Fibroblast of skin of right quadriceps (primary cell): ENCODE measurements around the gene PDZK1IP1.
A peak's percentile ranks its signal among the peaks of the same experiment; 100 is the strongest.

ENCODE experiments used
- DNase-seq: peaks from one replicate; pipeline ENCODE4 v3.0.0-alpha.2; 2013

The PDZK1IP1 gene, protein sequence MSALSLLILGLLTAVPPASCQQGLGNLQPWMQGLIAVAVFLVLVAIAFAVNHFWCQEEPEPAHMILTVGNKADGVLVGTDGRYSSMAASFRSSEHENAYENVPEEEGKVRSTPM

GRCh38 chr1:47189844-47190508 lies at the start of gene PDZK1IP1:
TSS of gene PDZK1IP1 (minus strand) at chr1:47190036. CDS start at chr1:47189932, 104 bp downstream.
- DNase-seq: peak; percentile 39

DNA sequence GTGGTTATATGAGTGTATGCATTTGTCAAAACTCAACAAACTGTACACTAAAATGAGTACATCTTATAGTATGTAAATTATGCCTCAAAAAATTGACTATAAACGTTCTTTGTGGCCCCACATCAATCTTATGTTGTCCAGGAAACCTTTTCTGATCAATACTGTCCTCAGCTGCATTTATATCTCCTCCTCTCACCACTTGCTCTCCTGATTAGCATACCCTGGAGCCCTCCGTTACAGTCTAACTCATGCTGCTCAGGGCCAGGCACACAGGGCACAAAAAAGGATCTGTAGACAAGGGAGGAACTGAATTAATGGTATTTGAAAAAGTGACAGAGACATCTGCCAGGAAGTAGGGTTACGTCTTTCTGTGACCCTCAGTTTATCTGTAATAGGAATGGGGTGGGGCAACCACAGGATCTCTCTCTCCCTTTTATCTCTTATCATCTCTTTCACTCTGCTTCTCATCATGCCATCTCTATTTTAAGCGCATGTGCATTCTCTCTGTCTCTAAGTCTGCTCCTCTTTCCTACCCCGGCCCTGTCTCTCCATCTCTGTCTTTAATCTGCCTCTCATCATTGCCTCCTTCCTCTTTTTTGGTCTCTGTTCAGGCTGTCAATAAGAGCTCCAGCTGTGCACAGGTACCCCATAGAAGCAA lies 49.2 kb upstream of the PDZK1IP1 start:
- no peak for DNase-seq

DNA sequence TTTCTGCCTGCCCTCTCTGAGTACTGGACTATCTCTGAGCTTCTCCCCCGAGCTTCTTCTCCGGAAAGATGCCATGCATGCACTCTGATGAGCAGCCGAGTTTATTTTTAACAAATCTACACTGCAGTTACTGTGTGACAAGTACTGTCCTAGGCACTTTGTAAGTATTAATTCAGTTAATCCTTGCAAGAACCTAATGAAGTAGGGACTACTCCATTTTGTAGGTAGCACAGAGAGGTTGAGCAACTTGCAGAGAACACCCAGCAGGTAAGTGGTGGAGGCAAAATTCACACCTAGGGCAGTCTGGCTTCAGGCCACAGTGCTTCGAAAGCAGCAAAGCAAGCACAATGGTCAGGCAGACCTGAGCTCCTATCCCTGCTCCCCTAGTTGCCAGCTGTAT lies 46.0 kb upstream of the PDZK1IP1 start:
- no peak for DNase-seq

- DNase-seq: no peak
These were observed 45.4 kb upstream of the PDZK1IP1 start for GRCh38 chr1:47235241-47235681.

DNA sequence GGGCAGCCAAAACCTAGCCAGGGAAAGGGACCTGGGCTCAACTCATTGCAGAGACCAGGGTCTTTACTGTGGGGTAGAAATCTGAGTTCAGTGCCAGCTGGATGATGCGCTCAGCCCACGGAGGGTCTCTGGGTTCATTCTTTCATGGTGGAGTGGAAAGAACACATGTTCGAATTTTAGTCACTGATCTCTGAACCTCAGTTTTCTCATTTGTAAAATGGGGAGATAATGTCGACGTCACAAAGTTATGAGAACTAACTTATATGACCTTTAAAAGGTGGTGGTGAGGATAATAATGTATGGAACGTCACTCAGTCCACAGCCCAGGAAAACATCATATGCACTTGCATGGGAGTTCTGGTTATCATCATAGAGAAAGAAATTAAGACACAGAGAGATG lies 43.4 kb upstream of the PDZK1IP1 start:
- DNase-seq: no peak

DNA sequence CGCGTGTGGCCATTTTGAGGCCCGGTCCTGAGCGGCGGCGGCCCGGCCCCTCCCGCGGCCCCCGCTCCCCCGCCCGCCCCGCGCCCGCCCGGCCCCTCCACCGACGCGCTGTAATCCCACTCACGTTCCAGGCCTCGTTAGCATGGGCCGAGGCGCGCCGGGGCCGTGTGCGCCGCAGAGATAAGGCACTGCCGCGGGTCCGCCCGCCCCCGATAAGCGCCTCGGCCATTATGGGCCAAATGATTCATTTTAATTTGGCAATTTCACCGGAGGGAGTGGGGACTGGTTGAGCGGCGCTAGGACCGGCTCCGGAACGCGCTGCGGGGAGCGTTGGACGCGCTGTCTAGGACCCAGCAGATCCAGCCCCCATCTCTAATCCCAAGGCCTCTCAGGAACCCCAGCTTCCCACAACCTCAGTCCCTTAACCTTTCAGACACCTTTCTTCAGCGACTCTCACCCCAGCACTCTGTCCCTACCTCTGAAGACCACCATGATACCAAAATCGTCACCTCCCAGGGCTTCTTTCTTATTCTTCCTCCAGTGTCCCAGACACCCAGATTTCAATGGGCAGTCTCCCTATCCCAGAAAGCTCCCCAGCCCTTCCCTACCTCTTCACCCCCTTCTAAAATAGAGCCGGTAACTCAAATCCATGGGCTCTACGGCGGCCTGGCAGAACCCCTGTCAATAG lies 42.5 kb upstream of the PDZK1IP1 start, which contains the start of gene TAL1:
Gene TAL1 (minus strand): TSS at position 39 of the 688 bp plus-strand sequence. CDS start 6,337 bp downstream, outside the sequence.
- no peak for DNase-seq

DNA sequence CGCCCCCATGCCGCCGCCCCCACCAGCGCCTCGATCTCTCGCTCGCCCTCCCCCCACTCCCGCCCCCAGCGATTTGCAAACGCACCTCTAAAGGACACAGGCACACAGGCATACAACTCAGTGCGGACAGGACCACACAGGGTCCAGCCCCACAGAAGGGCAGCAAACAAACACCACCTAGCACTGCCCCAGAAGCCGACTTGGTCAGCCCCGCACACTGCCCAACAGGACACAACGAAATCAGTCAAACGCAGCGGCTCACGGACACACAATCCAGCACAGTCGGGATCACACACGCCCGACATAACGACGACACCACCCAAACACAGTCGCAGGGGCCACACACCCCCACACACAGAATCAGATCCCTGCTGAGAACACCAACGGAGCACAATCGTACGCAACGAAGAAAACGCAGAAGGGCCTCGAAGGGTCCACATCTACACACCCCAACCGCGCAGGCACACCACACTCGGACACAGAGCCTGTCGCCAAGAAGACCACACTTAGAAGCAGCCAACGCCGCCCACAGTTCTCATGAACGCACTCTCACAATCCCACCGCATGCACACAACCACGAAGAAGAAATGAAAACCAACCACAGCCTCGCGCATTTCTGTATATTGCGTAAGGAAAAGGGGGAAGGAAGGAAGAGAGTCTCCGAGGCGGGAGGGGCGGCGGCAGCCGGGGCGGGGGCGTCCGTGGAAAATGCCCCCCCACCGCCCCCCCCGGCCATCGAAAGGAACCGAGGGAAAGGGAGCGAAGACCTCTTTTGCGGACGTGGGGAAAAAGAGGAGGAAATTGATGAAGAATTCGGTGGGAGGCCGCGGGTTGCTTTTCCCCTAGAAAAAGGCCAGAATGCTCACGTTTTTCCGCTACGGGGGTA lies 41.7 kb upstream of the PDZK1IP1 start:
- DNase-seq: peak; percentile 57

- no peak for DNase-seq
These were observed 41.0 kb upstream of the PDZK1IP1 start for GRCh38 chr1:47230692-47231300.

DNA sequence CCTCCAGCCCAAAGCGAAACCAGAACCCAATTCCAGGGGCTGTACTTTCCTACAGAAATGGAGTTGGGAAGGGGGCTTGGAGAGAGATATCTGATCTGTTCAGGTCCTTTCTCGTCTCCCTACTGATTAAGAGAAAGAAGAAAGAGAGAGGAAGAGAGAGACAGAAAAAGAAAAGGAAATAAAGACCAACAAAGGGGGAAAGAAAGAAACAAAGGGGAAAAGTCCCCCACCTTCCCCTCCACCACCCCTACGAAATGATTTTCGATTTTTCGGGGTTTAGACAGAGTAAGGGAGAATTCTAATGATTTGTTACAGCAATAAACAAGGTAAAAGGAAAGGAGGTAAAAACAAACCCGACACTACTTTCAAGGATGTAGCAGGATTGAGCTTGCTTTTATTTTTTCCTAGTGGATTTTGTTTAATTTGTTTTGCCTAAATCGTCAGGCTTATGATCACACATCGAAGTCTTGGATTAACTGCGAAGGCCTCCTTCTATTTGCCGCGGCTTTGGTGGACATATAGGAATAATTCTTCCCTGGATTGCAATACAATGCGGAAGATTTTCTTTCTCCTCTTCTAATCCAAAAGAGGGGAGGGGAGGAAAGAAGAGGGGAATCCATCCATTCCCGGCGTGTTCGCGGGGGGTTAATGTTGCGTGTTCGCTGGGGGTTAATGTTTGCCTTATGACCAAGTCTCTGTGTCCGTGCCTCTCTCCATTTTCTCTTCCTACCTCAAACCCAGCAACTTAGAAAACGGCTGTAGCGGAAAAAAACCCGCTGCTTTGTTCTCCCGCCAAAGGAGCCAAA lies 40.3 kb upstream of the PDZK1IP1 start:
- DNase-seq: no peak

DNA sequence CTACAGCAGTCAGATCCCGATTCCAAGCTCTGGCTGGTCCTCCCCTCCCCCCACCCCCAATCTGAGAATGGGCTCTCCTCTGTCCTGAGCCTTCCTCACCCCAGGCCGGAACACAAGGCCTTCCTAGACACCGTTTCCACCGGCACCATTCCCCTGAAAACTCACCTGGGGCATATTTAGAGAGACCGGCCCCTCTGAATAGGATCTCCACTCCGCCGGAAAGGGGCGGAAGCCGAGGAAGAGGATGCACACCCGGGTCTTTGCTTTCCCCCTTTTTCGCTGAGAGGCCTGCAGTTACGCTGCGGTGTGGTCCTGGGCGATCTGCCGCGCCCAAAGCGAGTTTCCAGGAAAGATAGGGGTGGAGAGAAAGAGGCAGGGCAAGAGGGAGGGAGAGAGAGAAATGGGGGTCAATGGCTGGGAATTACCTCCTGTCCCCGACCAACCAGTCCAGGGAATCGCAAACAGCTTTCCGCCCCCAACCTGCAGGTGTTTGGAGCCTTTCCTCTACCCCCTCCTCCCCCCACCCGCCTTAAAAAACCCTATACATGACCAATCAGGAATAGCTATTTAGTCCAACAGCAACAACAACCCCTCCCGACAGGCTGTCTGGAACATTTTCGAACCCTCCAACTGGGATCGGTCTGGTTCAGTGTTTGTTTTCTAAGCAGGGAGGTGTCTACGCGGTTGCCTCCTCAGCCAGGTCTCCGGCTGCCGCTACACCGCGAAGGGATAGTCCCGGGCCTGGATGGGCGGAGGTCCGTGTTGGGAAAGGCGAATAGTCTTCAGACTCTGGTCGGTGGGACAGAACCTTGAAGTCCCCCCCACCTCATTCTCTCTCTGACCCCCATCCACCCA lies 39.4 kb upstream of the PDZK1IP1 start:
- DNase-seq: no peak

DNA sequence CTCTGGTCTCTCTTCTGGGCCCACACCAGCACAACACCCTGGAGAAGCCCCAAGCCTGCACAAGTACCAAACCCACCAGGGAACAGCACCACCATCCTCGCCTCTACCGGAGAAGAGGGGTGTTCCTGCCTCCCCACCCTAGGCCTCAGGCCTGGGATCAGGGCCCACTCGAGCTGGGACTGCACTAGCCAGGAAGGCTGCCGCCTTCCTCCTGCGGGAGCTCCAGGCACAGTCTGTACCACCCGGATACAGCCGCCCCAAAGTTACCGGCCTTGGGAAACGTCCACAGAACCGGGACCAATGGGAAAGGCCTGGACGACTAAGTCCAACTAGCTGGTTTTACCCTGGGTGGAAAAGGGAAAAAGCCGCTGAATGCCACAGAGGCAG lies 38.8 kb upstream of the PDZK1IP1 start:
- DNase-seq: no peak

GRCh38 chr1:47227341-47228232 lies 37.8 kb upstream of the PDZK1IP1 start:
- no peak for DNase-seq

GRCh38 chr1:47226839-47227215 lies 37.0 kb upstream of the PDZK1IP1 start:
- no peak for DNase-seq

GRCh38 chr1:47226121-47226838 lies 36.4 kb upstream of the PDZK1IP1 start:
- DNase-seq: no peak

DNA sequence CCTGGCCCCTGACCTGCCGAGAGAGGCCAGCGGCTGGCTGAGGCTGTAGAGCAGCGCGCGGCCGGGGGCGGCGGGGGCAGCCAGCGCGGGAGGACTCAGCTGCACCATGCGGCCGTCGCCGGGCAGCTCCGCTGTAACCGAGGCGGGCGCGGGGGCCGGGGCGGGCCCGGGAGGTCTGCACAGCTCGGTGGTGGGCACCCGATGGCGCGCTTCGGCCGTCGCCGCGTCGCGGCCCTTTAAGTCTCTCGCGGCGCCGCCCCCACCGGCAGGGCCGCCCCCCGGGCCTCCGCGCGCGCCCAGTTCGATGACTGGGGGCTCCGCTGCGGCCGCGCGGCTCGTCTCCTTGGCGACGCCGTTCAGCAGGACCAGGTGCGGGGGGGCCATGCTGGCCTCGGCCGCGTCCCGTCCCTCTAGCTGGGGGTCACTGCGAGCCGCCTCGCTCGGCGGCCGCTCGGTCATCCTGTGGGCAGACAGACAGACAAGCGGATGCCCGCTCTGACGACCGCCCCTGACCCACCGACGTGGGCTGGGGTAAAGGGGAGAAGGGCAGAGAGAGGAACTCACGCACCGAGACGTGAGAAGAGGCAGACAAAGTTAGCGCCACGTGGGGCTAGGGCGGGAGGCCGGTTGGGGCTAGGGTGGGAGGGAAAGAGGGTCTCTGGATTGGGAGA lies 35.7 kb upstream of the PDZK1IP1 start:
- no peak for DNase-seq

DNA sequence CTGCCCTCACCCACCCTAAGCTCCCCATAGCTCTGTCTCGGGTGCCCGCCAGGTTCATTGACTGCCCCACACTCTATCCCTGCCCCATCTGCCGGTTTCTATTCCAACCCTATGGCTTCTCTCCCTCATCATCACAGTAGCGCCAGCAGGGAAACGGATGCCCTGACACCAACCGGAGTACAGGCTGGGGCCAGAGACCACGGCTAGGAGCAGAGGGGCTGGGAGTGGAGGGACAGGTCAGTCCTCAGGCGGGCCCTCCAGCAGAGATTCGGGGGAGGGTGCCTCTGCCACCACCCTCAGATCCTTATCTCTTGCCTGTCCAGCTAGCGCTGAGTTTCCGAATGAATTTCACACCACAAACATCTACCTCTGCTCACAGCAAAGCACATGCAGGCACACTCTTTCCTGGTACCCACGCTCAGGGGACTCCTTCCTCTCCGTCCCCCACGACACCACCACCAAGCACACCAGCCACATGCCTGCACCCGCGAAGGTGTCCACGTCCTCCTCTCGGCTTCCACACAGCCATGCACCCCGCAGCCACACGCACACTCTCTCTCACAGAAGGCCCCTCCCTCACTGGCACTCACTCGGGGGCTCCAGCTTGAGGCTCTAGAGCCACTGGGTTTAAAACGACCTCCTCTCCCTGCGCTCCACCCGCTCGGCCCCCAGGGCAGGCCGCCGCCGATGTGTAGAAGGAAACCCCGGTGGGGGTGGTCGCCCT lies 35.0 kb upstream of the PDZK1IP1 start:
- no peak for DNase-seq
